ENCODE results near the gene RYK.

- TF ChIP-seq CTCF (IDR thresholded peaks at IDR 0.05; ENCODE audit: borderline replicate concordance, extremely low read depth, low read length, poor library complexity, severe bottlenecking) (no peak), EZH2 (IDR thresholded peaks at IDR 0.05; ENCODE audit: borderline replicate concordance, low read depth, low read length, severe bottlenecking) (no peak)
These were observed 13.1 kb downstream of the RYK start for GRCh38 chr3:134237454-134238145.
